ENCODE data around the gene PRDM8.

Gene PRDM8

DNA sequence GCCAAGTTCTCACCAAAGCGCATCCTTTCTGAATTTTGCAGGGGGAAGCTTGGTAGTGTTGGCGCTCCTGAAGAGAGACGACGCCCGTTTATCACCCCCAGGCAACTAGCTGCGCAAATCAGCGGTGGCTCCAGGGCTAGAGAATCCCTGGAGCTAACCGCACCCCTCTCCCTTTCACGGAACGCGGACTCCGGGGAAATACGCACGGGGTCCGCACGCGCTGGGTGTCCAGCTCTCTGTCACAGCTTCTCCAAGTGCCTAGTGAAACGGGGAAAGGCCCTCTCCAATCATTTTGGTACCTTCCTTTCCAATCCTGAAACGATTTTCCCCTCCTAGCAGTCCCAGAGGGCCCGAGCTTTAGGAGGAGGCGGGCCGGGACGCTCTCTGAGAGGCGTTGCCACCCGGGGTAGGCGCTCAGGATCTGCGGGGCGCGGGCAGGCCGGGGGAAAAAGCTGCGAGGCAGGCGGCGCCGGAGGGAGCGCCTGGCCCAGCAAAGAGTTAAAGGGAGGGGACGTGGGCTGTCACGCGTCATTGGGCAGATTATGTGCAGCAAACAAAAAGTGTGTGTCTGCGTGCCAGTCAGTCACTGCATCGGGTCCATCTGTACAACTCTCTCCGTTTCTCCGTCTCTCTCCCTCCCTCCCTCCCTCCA is at the start of gene PRDM8:
TSS of gene PRDM8 (plus strand) at position 582 of the 652 bp plus-strand sequence. CDS start 2,578 bp downstream, outside the sequence.
- Histone ChIP-seq H3K9ac (ENCODE audit: insufficient read length) (peak within 1 kb of the TSS; percentile 41), H3K4me3 (peak within 1 kb of the TSS; percentile 77), H3K36me3 (ENCODE audit: insufficient read depth, low read length) (no peaks in the 10 kb centered on the region), H3K9me3 (ENCODE audit: low read depth, low read length) (no peaks in the 10 kb centered on the region), H3K27ac (no peak within 1 kb of the TSS)
- no peak for DNase-seq (ENCODE audit: low read depth, low spot score)
- no peak for TF ChIP-seq FOXP2 (optimal IDR thresholded peaks at IDR 0.05; ENCODE audit: control extremely low read depth, extremely low read length, insufficient read depth)

DNA sequence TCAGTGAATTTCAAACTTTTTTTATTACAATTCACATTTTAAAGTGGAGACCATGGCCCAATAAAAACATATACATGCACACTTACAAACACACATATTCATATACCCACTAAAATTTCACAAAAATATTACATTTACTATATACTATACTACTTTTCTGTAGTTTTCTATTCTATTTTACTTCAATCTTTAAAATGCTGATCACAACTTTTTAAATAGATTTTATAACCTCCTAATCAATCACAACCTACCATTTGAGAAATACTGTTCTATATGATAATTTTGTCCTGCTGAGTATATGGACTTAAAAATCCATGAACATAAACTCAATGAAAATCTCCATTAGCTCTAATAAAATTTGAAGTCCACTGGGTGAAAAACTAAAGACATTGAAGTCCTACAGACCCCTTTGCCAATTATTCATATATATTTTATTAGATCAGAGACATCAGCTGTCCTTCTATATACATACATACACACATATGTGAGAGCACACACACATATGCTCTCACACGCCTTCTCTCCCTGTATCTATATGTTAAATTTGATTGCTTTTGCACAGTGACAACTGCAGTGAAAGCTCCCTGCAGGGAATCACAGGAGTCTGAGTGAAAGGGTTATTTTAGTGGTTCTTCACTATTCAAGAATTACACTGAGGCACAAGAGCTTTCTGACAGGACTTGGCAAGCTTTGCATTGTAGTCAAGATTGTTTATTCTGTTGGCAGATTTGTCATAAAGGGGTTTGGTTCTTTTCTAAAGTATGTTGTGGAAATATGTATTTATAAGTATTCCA is 46.7 kb upstream of the PRDM8 start:
- no peak overlapping the region for H3K9ac ChIP-seq (ENCODE audit: insufficient read length)
- no peaks in the 10 kb centered on the region for H3K36me3 ChIP-seq (ENCODE audit: insufficient read depth, low read length)
- TF ChIP-seq FOXP2 (optimal IDR thresholded peaks at IDR 0.05; ENCODE audit: control extremely low read depth, extremely low read length, insufficient read depth), result no peak
- no peak for TF ChIP-seq EZH2 (IDR thresholded peaks at IDR 0.05)
- TF ChIP-seq POLR2AphosphoS5 (IDR thresholded peaks at IDR 0.05; ENCODE audit: borderline replicate concordance, low read depth, low read length), result no peak
- H3K4me3 ChIP-seq, result no peak overlapping the region
- DNase-seq (ENCODE audit: low read depth, low spot score), result no peak
- no peaks in the 10 kb centered on the region for H3K9me3 ChIP-seq (ENCODE audit: low read depth, low read length)
- H3K27ac ChIP-seq, result no peak overlapping the region

DNA sequence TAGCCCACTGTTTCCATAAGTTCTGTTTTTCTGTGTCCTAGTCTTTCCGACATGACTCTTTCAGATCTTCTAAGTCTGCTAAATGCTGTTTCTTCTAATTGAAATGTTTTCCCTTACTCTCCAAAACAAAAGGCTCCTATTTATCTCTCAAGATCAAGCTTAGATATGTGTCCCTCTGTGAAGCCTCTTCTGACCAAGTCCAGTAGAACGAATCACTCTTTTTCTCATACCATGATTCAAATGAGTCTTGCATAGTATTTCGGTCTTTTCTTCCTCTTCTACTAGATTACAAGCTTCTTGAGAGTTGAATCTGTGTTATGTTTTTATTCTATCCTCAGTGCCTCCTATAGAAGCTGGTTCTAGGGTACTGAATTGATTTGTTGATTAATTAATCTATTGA is 45.3 kb upstream of the PRDM8 start:
- H3K9ac ChIP-seq (ENCODE audit: insufficient read length), result no peak overlapping the region
- DNase-seq (ENCODE audit: low read depth, low spot score), result no peak
- TF ChIP-seq POLR2AphosphoS5 (IDR thresholded peaks at IDR 0.05; ENCODE audit: borderline replicate concordance, low read depth, low read length), result no peak
- no peak for TF ChIP-seq FOXP2 (optimal IDR thresholded peaks at IDR 0.05; ENCODE audit: control extremely low read depth, extremely low read length, insufficient read depth)
- TF ChIP-seq EZH2 (IDR thresholded peaks at IDR 0.05), result no peak
- H3K9me3 ChIP-seq (ENCODE audit: low read depth, low read length), result no peaks in the 10 kb centered on the region
- H3K27ac ChIP-seq, result no peak overlapping the region
- H3K4me3 ChIP-seq, result no peak overlapping the region
- H3K36me3 ChIP-seq (ENCODE audit: insufficient read depth, low read length), result no peaks in the 10 kb centered on the region

DNA sequence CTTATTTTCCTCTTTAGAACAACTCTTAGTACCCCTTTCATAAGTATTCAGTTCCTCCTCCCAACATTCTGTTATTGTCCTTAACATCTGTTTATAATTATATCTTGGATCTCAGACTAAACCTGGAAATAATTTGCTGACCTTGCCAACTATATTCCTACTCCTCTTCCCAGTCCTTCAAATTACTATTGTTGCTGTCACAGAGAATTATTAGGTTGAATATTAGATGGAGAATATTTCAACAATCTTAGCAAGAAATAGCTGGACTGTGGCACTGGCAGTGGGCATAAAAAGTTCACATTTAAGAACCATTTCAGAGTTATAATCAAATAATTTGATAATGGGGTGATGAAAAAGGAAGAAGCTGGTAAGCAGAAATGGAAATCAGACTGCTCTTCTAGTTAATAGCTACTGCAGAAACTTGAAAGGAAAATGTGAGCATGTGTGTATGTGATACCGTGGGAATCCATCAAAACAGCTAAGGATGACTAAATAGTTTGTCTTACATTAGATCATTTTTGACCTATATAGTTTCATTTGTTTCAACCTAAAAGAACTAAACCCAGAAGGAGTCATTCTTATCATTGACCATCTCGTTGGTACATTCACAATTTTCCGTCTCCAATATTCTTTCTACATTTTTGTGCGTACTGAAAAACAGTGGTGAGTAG is 43.3 kb upstream of the PRDM8 start:
- peak overlapping the region; percentile 24 for H3K4me3 ChIP-seq
- peak; percentile 34 for DNase-seq (ENCODE audit: low read depth, low spot score)
- no peaks in the 10 kb centered on the region; the same call in 1 of the 2 replicates for H3K9me3 ChIP-seq (ENCODE audit: low read depth, low read length)
- no peak overlapping the region for H3K9ac ChIP-seq (ENCODE audit: insufficient read length)
- peak overlapping the region; percentile 65 for H3K27ac ChIP-seq
- TF ChIP-seq POLR2AphosphoS5 (IDR thresholded peaks at IDR 0.05; ENCODE audit: borderline replicate concordance, low read depth, low read length) (no peak), FOXP2 (optimal IDR thresholded peaks at IDR 0.05; ENCODE audit: control extremely low read depth, extremely low read length, insufficient read depth) (no peak), EZH2 (IDR thresholded peaks at IDR 0.05) (no peak)
- H3K36me3 ChIP-seq (ENCODE audit: insufficient read depth, low read length), result no peaks in the 10 kb centered on the region

DNA sequence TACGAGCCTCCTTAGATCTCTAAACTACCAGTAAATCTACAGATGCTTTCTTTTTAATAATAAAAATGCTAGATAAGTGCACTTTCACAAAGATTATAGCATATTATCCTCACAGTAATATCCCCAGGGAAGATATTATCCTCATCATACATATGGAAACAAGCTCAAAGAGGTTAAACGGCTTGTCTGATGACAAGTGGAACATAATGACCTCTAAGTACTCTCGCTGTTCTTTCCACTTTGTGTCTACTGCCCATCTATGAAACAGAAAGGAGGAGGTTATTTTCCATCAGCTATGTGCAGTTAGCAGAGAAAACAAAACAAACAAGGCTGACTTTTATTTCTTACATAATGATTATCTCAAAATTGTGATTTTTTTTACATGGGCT is 42.8 kb upstream of the PRDM8 start:
- no peak for DNase-seq (ENCODE audit: low read depth, low spot score)
- Histone ChIP-seq H3K36me3 (ENCODE audit: insufficient read depth, low read length) (no peaks in the 10 kb centered on the region), H3K27ac (peak overlapping the region; percentile 65), H3K4me3 (peak overlapping the region; percentile 24), H3K9ac (ENCODE audit: insufficient read length) (peak overlapping the region; percentile 27), H3K9me3 (ENCODE audit: low read depth, low read length) (no peaks in the 10 kb centered on the region; the same call in 1 of the 2 replicates)
- TF ChIP-seq EZH2 (IDR thresholded peaks at IDR 0.05) (no peak), POLR2AphosphoS5 (IDR thresholded peaks at IDR 0.05; ENCODE audit: borderline replicate concordance, low read depth, low read length) (no peak), FOXP2 (optimal IDR thresholded peaks at IDR 0.05; ENCODE audit: control extremely low read depth, extremely low read length, insufficient read depth) (no peak)

DNA sequence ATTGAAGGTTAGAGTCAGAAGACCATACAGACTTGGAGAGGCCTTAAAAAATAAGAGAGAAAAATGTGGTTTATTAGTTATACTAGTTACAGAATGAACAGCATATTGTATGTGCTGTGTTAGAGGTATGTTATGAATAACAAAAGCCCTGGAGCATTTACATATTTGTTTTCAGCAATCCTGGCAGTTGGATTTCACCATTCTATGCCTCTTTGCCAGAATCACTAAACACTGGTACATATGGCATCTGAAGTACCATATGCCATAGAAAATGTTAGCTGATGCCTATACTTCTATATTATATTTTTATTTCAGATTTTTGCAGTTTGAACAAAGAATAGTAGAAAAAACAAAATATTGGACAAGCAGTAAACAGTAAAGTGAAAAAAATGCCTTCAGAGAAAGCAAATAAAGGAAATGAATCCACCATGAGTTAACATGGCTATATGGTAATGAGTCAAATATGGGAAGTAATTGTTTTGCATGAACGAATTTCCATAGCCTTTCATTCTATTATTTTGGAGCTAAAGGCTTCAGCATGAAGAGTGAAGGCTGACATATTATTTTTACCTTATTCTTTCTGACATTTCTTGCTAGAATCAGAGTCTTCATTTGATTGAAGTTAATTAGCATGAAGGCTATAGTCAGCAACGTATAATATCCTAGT is 41.9 kb upstream of the PRDM8 start:
- no peaks in the 10 kb centered on the region; the same call in 1 of the 2 replicates for H3K9me3 ChIP-seq (ENCODE audit: low read depth, low read length)
- DNase-seq (ENCODE audit: low read depth, low spot score), result no peak
- no peaks in the 10 kb centered on the region for H3K36me3 ChIP-seq (ENCODE audit: insufficient read depth, low read length)
- no peak overlapping the region for H3K9ac ChIP-seq (ENCODE audit: insufficient read length)
- no peak overlapping the region for H3K4me3 ChIP-seq
- H3K27ac ChIP-seq, result peak overlapping the region; percentile 65; the same call in 1 of the 2 replicates
- TF ChIP-seq POLR2AphosphoS5 (IDR thresholded peaks at IDR 0.05; ENCODE audit: borderline replicate concordance, low read depth, low read length) (no peak), FOXP2 (optimal IDR thresholded peaks at IDR 0.05; ENCODE audit: control extremely low read depth, extremely low read length, insufficient read depth) (no peak), EZH2 (IDR thresholded peaks at IDR 0.05) (no peak)

DNA sequence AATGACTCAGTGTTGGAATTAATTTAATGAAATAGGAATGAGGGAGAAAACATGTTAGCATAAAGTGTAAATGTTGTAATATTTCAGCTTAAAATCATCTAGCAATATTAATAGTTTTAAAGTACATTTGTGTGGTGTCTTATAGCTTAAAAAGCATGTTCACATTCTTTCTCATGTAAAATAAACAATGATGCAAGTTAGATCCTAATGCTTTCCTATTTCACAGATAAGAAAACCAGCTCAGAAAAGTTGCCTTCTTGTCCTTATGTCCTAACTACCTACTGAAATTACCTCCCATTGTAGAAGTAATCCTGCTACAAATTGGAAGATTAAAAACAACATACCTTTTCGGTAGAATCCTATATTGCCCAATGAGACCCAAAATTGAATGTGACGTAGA is 40.9 kb upstream of the PRDM8 start:
- no peak for TF ChIP-seq EZH2 (IDR thresholded peaks at IDR 0.05)
- no peak for TF ChIP-seq POLR2AphosphoS5 (IDR thresholded peaks at IDR 0.05; ENCODE audit: borderline replicate concordance, low read depth, low read length)
- H3K27ac ChIP-seq, result no peak overlapping the region
- no peak overlapping the region for H3K9ac ChIP-seq (ENCODE audit: insufficient read length)
- DNase-seq (ENCODE audit: low read depth, low spot score), result no peak
- H3K9me3 ChIP-seq (ENCODE audit: low read depth, low read length), result no peaks in the 10 kb centered on the region; the same call in 1 of the 2 replicates
- H3K36me3 ChIP-seq (ENCODE audit: insufficient read depth, low read length), result no peaks in the 10 kb centered on the region
- H3K4me3 ChIP-seq, result no peak overlapping the region
